ACC112 (cell line): ENCODE measurements around the gene ARMH1.
"Not testable (repeated sequence)": the region's sequence is repeated elsewhere in the genome, so short reads cannot be mapped to it uniquely, and the experiment has no call there.

ENCODE experiments used
- H2AFZ ChIP-seq: fragments of 200-600 bp; sonication (generic); one replicate; pipeline ENCODE4 v1.6.0; 2017; ENCODE audit warnings: antibody characterized with exemption, low read length; ENCODE audit not compliant: unreplicated experiment
- H3K27ac ChIP-seq: fragments of 200-600 bp; sonication (generic); 2 replicates; pipeline ENCODE4 v1.5.1; 2014; ENCODE audit warnings: low read depth, mild to moderate bottlenecking, antibody characterized with exemption, low read length, moderate library complexity
- H3K27me3 ChIP-seq: fragments of 200-600 bp; sonication (generic); 2 replicates; pipeline ENCODE4 v1.6.1; 2014; ENCODE audit warnings: mild to moderate bottlenecking, antibody characterized with exemption, low read length, moderate library complexity, mixed read lengths; ENCODE audit not compliant: insufficient read depth
- H3K36me3 ChIP-seq: fragments of 200-600 bp; sonication (generic); 2 replicates; pipeline ENCODE4 v1.6.1; 2016; ENCODE audit warnings: mild to moderate bottlenecking, antibody characterized with exemption, low read length, moderate library complexity, mixed read lengths; ENCODE audit not compliant: insufficient read depth
- H3K4me1 ChIP-seq: fragments of 200-600 bp; sonication (generic); one replicate; pipeline ENCODE4 v1.6.1; 2016; ENCODE audit warnings: low read length, mixed read lengths; ENCODE audit not compliant: insufficient read depth, unreplicated experiment, control insufficient read depth
- H3K4me3 ChIP-seq: fragments of 200-600 bp; sonication (generic); 2 replicates; pipeline ENCODE4 v1.5.1; 2014; ENCODE audit warnings: mild to moderate bottlenecking, low read depth, low read length
- H3K79me2 ChIP-seq: fragments of 200-600 bp; sonication (generic); one replicate; pipeline ENCODE4 v1.6.0; 2016; ENCODE audit warnings: low read length; ENCODE audit not compliant: control insufficient read depth, unreplicated experiment, insufficient read depth

The ARMH1 gene

GRCh38 chr1:44695671-44696070 lies 21.2 kb downstream of the ARMH1 start:
- H3K27ac ChIP-seq: no peak overlapping the region
- H3K79me2 ChIP-seq: no peaks in the 10 kb centered on the region
- no peak overlapping the region for H2AFZ ChIP-seq
- no peak overlapping the region for H3K4me3 ChIP-seq
- H3K4me1 ChIP-seq: no peaks in the 10 kb centered on the region
- H3K27me3 ChIP-seq: no peaks in the 10 kb centered on the region
- H3K36me3 ChIP-seq: no peaks in the 10 kb centered on the region

DNA sequence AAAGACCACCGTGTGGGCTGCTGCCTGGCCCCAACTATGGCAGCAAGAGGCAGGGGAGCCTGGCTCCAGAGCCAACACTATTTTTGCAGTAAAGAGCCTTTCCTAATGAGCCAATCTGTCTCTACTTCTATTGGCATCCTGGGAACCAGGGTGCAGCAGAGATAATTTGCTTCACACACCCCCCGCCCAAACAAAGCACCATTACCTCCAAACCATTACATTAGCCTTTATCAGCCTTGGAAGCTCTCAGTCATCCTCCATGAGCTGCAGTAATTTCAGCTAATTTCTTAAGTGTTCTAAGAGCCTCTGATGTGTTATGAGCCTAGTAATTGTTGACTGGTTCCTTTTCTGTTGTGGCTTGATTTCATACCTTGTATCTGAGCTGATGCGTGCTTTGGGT lies 21.6 kb downstream of the ARMH1 start:
- no peak overlapping the region for H3K27ac ChIP-seq
- no peaks in the 10 kb centered on the region for H3K79me2 ChIP-seq
- H3K27me3 ChIP-seq: no peaks in the 10 kb centered on the region
- H2AFZ ChIP-seq: no peak overlapping the region
- H3K4me3 ChIP-seq: no peak overlapping the region
- no peaks in the 10 kb centered on the region for H3K36me3 ChIP-seq
- no peaks in the 10 kb centered on the region for H3K4me1 ChIP-seq

DNA sequence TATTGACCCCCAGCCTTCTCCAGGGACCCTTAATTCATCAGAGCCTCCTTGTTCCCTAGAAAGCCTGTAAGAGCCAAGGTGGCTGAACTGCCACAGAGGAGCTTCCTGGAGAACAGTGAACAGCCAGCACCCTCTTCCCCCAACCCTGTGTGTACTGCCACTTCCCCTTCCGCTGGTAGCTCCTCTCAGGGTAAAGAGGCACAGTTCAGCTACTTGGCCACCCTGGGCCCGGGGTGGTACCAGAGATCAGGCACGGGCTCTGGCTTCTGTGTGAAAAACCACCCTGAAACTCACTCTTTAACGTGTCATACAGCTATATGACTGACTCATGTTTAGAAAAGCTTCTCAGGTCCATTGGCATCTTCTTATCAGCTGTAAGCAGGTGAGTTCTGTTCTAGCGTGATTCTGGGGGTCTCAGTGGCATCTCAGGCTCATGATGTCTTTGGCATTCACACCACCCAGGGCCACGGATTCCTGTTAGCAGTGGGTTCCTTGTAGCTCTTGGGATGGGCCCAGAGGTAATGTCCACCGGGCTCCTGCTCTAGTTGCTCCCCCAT lies 22.4 kb downstream of the ARMH1 start:
- H3K4me3 ChIP-seq: no peak overlapping the region
- no peaks in the 10 kb centered on the region for H3K79me2 ChIP-seq
- H2AFZ ChIP-seq: no peak overlapping the region
- no peaks in the 10 kb centered on the region for H3K36me3 ChIP-seq
- H3K27ac ChIP-seq: no peak overlapping the region
- H3K27me3 ChIP-seq: no peaks in the 10 kb centered on the region
- H3K4me1 ChIP-seq: no peaks in the 10 kb centered on the region

- Histone ChIP-seq H3K27me3 (no peaks in the 10 kb centered on the region), H3K4me3 (no peak overlapping the region), H3K79me2 (no peaks in the 10 kb centered on the region), H2AFZ (no peak overlapping the region), H3K27ac (no peak overlapping the region), H3K36me3 (no peaks in the 10 kb centered on the region), H3K4me1 (no peaks in the 10 kb centered on the region)
Observed at GRCh38 chr1:44698138-44698537, 23.6 kb downstream of the ARMH1 start.

- not testable (repeated sequence) for H2AFZ ChIP-seq, H3K4me1 ChIP-seq, H3K27ac ChIP-seq, H3K79me2 ChIP-seq, H3K36me3 ChIP-seq, H3K4me3 ChIP-seq, H3K27me3 ChIP-seq
Observed at GRCh38 chr1:44699375-44699774, 24.9 kb downstream of the ARMH1 start.

DNA sequence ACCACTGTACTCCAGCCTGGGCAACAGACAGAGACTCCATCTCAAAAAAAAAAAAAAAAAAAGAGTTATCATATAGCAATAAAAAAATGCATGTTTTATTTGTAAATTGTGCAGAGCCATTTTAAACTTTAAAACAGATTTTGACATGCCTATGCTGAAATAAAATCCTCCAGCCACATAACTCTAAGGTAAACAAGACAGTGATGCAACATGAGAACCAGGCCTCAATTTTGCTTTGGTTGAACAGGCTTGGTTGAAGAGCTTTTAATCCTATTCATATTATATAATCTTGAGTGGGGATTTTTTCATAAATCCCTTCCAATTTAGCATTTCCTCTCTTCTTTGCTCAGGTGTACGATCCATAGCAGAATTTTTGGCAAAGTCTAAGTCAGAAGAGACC lies 26.1 kb downstream of the ARMH1 start:
- H2AFZ ChIP-seq: no peak overlapping the region
- H3K27ac ChIP-seq: no peak overlapping the region
- H3K36me3 ChIP-seq: no peaks in the 10 kb centered on the region
- no peak overlapping the region for H3K4me3 ChIP-seq
- H3K79me2 ChIP-seq: no peaks in the 10 kb centered on the region
- no peaks in the 10 kb centered on the region for H3K27me3 ChIP-seq
- no peaks in the 10 kb centered on the region for H3K4me1 ChIP-seq

- Histone ChIP-seq H3K4me1 (no peaks in the 10 kb centered on the region), H3K4me3 (no peak overlapping the region), H2AFZ (no peak overlapping the region), H3K27me3 (no peaks in the 10 kb centered on the region), H3K79me2 (no peaks in the 10 kb centered on the region), H3K27ac (no peak overlapping the region), H3K36me3 (no peaks in the 10 kb centered on the region)
Observed at GRCh38 chr1:44701141-44701573, 26.6 kb downstream of the ARMH1 start.

DNA sequence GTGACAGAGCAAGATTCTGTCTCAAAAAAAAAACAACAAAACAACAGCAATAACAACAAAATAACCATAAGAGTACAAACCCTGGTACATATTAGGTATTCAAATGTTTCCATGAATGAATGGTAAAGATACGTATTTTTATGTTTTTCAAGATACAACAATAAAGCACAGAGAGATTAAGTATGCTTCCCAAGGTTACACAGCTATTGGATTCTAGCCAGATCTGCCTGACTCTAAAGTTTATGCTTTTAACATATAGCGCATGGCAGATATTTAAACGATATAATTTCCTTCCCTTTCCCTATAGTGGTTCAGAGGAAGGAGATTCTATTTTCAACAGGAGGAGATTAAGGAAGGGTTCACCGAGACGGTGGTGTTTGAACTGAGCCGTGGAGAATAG lies 31.0 kb downstream of the ARMH1 start:
- Histone ChIP-seq H3K27ac (no peak overlapping the region), H2AFZ (no peak overlapping the region), H3K4me1 (peaks cover 18% of the 10 kb centered on the region), H3K27me3 (no peaks in the 10 kb centered on the region), H3K79me2 (no peaks in the 10 kb centered on the region), H3K4me3 (no peak overlapping the region), H3K36me3 (no peaks in the 10 kb centered on the region)

GRCh38 chr1:44705938-44706337 lies 31.4 kb downstream of the ARMH1 start:
- Histone ChIP-seq H3K36me3 (no peaks in the 10 kb centered on the region), H2AFZ (no peak overlapping the region), H3K79me2 (no peaks in the 10 kb centered on the region), H3K27ac (no peak overlapping the region), H3K4me1 (peaks cover 18% of the 10 kb centered on the region), H3K4me3 (no peak overlapping the region), H3K27me3 (0 out of 2 replicates have a peak, but pooled peaks cover 3% of the 10 kb centered on the region)

GRCh38 chr1:44707112-44707881 lies 32.8 kb downstream of the ARMH1 start:
- H3K4me1 ChIP-seq: peaks cover 18% of the 10 kb centered on the region

More at GRCh38 chr1:44707112-44707881, 32.8 kb downstream of the ARMH1 start:
- Histone ChIP-seq H3K4me3 (peak overlapping the region; percentile 43; the same call in 1 of the 2 replicates), H3K79me2 (no peaks in the 10 kb centered on the region), H3K27ac (peak overlapping the region; percentile 81), H2AFZ (peak overlapping the region; percentile 49), H3K27me3 (0 out of 2 replicates have a peak, but pooled peaks cover 5% of the 10 kb centered on the region), H3K36me3 (no peaks in the 10 kb centered on the region)
